GM12872 (cell line): Measurements from ENCODE around the gene OVOL3.

ENCODE experiments used
- CTCF ChIP-seq: IDR thresholded peaks from 3 replicates; pipeline ENCODE4 v1.5.1; 2011; ENCODE audit warnings: low read depth, mild to moderate bottlenecking, low read length, moderate library complexity; ENCODE audit not compliant: insufficient read depth

The OVOL3 gene

GRCh38 chr19:36092566-36092965 lies 18.4 kb upstream of the OVOL3 start:
- TF ChIP-seq CTCF: no peak

GRCh38 chr19:36093146-36093662 lies 17.7 kb upstream of the OVOL3 start:
- TF ChIP-seq CTCF: no peak

GRCh38 chr19:36093687-36094086 lies 17.3 kb upstream of the OVOL3 start:
- no peak for TF ChIP-seq CTCF

- no peak for TF ChIP-seq CTCF
Observed at GRCh38 chr19:36097036-36097435, 13.9 kb upstream of the OVOL3 start.

- no peak for TF ChIP-seq CTCF
Observed at GRCh38 chr19:36099166-36099785, 11.7 kb upstream of the OVOL3 start.

GRCh38 chr19:36100476-36100875 lies 10.5 kb upstream of the OVOL3 start:
- TF ChIP-seq CTCF: no peak

GRCh38 chr19:36101550-36102327 lies 9.2 kb upstream of the OVOL3 start:
- TF ChIP-seq CTCF: no peak
